Measurements from ENCODE around the gene SFMBT2. TPM values are rescaled to one million over a fixed set of nuclear protein-coding genes. Genes with fewer than 3 reads are reported as not detected.

SFMBT2 gene
- total RNA-seq, 1 donor from 2014 or later = 22.3 TPM

DNA sequence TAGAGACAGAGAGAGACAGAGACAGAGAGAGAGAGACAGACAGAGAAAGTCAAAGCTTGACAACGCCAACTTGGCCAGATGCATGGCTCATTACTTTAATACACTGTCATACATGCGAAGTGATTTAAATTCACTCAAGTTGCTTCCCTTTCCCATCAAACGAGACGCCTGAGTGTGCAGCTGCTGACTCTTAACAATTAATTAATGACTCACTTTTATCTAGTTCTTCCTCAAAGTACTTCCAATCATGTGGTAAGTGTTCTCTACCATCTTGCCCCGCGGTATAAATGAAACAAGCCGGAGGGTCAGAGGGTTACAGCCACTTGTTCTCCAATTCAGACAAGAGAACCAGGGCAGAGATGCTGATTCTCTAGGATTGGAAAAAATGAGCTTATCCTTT lies 90.8 kb downstream of the SFMBT2 start:
- intact Hi-C loops (cut with DNase I) = no loop called here
- DNase-seq (no peak), ATAC-seq (peak; percentile 33 to 55)
- peaks cover 13% of the 10 kb centered on the region for H3K4me1 ChIP-seq
- no peaks in the 10 kb centered on the region for H3K9me3 ChIP-seq
- no peak overlapping the region for H3K4me3 ChIP-seq
- TF ChIP-seq, protein P1, sequence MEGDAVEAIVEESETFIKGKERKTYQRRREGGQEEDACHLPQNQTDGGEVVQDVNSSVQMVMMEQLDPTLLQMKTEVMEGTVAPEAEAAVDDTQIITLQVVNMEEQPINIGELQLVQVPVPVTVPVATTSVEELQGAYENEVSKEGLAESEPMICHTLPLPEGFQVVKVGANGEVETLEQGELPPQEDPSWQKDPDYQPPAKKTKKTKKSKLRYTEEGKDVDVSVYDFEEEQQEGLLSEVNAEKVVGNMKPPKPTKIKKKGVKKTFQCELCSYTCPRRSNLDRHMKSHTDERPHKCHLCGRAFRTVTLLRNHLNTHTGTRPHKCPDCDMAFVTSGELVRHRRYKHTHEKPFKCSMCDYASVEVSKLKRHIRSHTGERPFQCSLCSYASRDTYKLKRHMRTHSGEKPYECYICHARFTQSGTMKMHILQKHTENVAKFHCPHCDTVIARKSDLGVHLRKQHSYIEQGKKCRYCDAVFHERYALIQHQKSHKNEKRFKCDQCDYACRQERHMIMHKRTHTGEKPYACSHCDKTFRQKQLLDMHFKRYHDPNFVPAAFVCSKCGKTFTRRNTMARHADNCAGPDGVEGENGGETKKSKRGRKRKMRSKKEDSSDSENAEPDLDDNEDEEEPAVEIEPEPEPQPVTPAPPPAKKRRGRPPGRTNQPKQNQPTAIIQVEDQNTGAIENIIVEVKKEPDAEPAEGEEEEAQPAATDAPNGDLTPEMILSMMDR (IDR thresholded peaks at IDR 0.05) = no peak
- H3K36me3 ChIP-seq = no peaks in the 10 kb centered on the region
- H3K27ac ChIP-seq = no peak overlapping the region
- H3K27me3 ChIP-seq (ENCODE audit: low read depth) = no peaks in the 10 kb centered on the region

DNA sequence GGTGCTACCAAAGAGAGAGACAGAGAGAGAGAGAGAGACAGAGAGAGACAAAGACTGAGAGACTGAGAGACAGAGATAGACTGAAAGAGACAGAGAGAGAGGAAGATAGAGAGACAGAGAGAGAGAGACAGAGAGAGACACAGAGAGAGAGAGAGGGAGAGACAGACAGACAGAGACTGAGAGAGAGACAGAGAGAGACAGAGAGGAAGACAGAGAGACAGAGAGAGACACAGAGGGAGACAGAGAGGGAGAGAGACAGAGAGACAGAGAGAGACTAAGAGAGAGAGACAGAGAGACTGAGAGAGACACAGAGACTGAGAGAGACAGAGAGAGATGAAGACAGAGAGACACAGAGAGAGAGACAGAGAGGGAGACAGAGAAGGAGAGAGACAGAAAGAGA lies 91.2 kb downstream of the SFMBT2 start:
- TF ChIP-seq, protein P1 (IDR thresholded peaks at IDR 0.05) = no peak
- Histone ChIP-seq H3K4me3 (no peak overlapping the region), H3K27ac (no peak overlapping the region), H3K36me3 (no peaks in the 10 kb centered on the region), H3K9me3 (no peaks in the 10 kb centered on the region), H3K27me3 (ENCODE audit: low read depth) (no peaks in the 10 kb centered on the region), H3K4me1 (peaks cover 13% of the 10 kb centered on the region)
- intact Hi-C loops (cut with DNase I) = no loop called here
- DNase-seq (no peak), ATAC-seq (no peak)

DNA sequence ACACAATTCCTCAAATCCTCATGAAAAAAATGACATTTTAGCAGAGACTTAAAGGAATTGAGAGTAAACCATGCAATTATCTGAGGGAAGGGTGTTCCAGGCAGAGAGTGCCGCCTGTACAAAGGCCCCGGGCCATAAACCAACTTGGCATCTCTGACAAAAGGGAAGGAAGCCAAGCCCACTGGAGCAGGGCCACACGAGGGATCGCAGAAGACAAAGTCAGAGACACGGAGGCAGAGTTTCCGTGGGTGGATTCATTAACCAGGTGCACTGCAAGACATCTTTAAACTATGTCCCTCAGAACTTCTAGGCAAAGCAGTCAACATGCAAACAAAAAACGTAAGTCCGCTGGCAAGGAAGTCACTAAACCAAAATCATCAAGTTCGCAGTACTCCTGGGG lies 92.0 kb downstream of the SFMBT2 start:
- H3K36me3 ChIP-seq = no peaks in the 10 kb centered on the region
- intact Hi-C loops (cut with DNase I) = no loop called here
- ATAC-seq (no peak), DNase-seq (no peak)
- TF ChIP-seq, protein P1 (IDR thresholded peaks at IDR 0.05) = no peak
- peaks cover 13% of the 10 kb centered on the region for H3K4me1 ChIP-seq
- no peaks in the 10 kb centered on the region for H3K27me3 ChIP-seq (ENCODE audit: low read depth)
- no peak overlapping the region for H3K27ac ChIP-seq
- no peak overlapping the region for H3K4me3 ChIP-seq
- no peaks in the 10 kb centered on the region for H3K9me3 ChIP-seq

DNA sequence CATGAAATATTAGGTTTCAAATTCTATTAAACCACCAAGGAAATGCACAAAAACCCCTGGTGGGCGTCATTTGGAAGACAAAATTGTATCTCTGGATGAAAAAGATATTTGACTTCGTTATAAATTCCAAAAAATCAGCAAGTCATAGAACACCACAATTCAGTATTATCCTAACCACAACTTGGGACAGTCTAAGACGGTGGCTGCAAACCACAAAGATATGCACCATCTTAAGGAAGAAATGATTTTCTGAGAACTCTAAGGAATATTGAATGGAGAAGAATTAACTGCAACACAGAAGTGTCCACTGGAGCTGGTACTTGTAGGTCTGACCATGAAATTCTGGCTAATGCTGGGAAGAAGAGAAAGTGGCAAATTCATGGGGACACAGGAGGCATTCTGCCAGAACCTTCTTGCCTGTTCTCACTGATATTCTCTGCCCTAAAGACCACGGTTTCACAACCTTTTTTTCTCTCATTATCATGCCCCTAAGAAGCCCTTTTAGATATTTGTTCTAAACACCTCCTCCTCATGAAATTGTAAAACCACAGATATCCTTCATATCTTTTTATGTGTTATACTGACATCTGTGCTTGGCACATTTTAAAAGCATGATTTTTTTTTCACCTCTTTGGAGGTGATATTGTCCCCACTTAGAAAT lies 92.9 kb downstream of the SFMBT2 start:
- H3K4me1 ChIP-seq = peaks cover 13% of the 10 kb centered on the region
- DNase-seq (no peak), ATAC-seq (no peak)
- no peaks in the 10 kb centered on the region for H3K9me3 ChIP-seq
- intact Hi-C loops (cut with DNase I) = no loop called here
- no peak overlapping the region for H3K27ac ChIP-seq
- no peak overlapping the region for H3K4me3 ChIP-seq
- no peaks in the 10 kb centered on the region for H3K27me3 ChIP-seq (ENCODE audit: low read depth)
- H3K36me3 ChIP-seq = no peaks in the 10 kb centered on the region
- TF ChIP-seq, protein P1 (IDR thresholded peaks at IDR 0.05) = no peak

DNA sequence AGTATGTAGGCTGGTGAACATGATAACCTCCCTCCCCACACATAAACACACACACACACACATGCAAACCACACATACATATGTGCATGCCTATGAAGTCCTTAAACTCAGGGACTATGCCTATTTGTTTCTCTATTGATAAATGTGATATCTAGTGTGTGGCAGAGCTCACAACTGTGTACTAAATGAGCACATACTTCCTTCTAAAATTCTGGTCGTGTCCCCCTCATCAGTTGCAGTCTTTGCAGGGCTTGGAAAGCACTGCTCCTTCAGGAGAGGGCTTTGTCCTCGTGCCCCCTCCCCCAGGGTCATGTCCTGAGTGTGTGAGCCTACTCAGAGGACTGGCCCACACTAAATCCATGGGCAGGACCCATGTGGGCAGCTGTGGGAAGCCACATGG lies 94.0 kb downstream of the SFMBT2 start:
- no peak for ATAC-seq

More for the DNA sequence above, 94.0 kb downstream of the SFMBT2 start:
- Histone ChIP-seq H3K4me3 (no peak overlapping the region), H3K4me1 (peaks cover 13% of the 10 kb centered on the region), H3K36me3 (no peaks in the 10 kb centered on the region), H3K9me3 (no peaks in the 10 kb centered on the region), H3K27me3 (ENCODE audit: low read depth) (no peaks in the 10 kb centered on the region), H3K27ac (no peak overlapping the region)
- intact Hi-C loops (cut with DNase I) = no loop called here
- TF ChIP-seq, protein P1 (IDR thresholded peaks at IDR 0.05) = no peak
- no peak for DNase-seq
